HFF-Myc (cell line): ENCODE results near the gene HOXD3.

ENCODE experiments used
- DNase-seq: peaks from one replicate; pipeline ENCODE4 v3.0.0-alpha.2; 2011; ENCODE audit warnings: low read depth; ENCODE audit errors: extremely low read depth
- H3K4me3 ChIP-seq: replicated peaks from 2 replicates; pipeline ENCODE4 v1.5.1; 2011; ENCODE audit warnings: low read depth, mild to moderate bottlenecking, control low read depth, low read length
- CTCF ChIP-seq: IDR thresholded peaks from 2 replicates; pipeline ENCODE4 v1.5.1; 2012; ENCODE audit warnings: mild to moderate bottlenecking, low read depth, low read length, control low read depth; ENCODE audit errors: missing control alignments

The HOXD3 gene

GRCh38 chr2:176162911-176163671 is 6.0 kb downstream of the HOXD3 start:
- H3K4me3 ChIP-seq, result no peak overlapping the region
- DNase-seq, result no peak
- no peak for TF ChIP-seq CTCF

GRCh38 chr2:176163672-176164056 is 6.6 kb downstream of the HOXD3 start:
- TF ChIP-seq CTCF, result no peak
- DNase-seq, result no peak
- no peak overlapping the region for H3K4me3 ChIP-seq

- no peak for TF ChIP-seq CTCF
- H3K4me3 ChIP-seq, result no peak overlapping the region
- DNase-seq, result no peak
These were observed 7.1 kb downstream of the HOXD3 start for GRCh38 chr2:176164201-176164600.

- no peak for DNase-seq
- no peak overlapping the region for H3K4me3 ChIP-seq
- TF ChIP-seq CTCF, result no peak
These were observed 7.7 kb downstream of the HOXD3 start for GRCh38 chr2:176164611-176165369.

- no peak overlapping the region for H3K4me3 ChIP-seq
- no peak for TF ChIP-seq CTCF
- no peak for DNase-seq
These were observed 8.4 kb downstream of the HOXD3 start for GRCh38 chr2:176165370-176166050.

- no peak for TF ChIP-seq CTCF
- H3K4me3 ChIP-seq, result no peak overlapping the region
- DNase-seq, result no peak
These were observed 9.2 kb downstream of the HOXD3 start for GRCh38 chr2:176166272-176166671.
